GM10266 (cell line): ENCODE data around the gene SLC47A1.

Source experiments
- DNase-seq: peaks from one replicate; pipeline ENCODE4 v3.0.0; 2012; ENCODE audit errors: extremely low spot score
- TF ChIP-seq, protein P1 (sequence below): IDR thresholded peaks from 2 replicates; pipeline ENCODE4 v1.5.1; 2012; ENCODE audit warnings: mild to moderate bottlenecking, low read depth; ENCODE audit not compliant: control insufficient read depth, insufficient read depth; ENCODE audit errors: missing control alignments

The SLC47A1 gene

DNA sequence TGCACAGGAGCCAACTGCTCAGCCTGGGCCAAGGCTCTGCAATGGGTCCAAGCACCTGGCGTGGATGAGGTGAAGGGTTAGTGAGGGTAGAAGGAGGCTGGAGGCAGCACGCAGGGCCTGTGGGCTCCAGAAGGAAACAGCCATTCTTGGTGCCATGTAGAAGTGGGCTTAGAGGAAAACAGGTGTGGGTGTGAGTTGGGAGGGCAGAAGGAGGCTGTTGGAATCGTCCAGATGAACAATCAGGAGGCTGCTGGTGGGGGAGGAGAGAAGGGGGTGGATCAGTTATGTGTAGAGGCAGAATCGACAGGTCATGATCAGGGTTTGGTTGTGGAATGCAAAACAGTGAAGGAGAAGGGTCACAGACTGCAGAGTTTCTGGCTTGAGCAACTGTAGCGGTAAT lies 63.2 kb downstream of the SLC47A1 start:
- DNase-seq = no peak
- TF ChIP-seq, protein P1, sequence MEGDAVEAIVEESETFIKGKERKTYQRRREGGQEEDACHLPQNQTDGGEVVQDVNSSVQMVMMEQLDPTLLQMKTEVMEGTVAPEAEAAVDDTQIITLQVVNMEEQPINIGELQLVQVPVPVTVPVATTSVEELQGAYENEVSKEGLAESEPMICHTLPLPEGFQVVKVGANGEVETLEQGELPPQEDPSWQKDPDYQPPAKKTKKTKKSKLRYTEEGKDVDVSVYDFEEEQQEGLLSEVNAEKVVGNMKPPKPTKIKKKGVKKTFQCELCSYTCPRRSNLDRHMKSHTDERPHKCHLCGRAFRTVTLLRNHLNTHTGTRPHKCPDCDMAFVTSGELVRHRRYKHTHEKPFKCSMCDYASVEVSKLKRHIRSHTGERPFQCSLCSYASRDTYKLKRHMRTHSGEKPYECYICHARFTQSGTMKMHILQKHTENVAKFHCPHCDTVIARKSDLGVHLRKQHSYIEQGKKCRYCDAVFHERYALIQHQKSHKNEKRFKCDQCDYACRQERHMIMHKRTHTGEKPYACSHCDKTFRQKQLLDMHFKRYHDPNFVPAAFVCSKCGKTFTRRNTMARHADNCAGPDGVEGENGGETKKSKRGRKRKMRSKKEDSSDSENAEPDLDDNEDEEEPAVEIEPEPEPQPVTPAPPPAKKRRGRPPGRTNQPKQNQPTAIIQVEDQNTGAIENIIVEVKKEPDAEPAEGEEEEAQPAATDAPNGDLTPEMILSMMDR = no peak

GRCh38 chr17:19610311-19610710 lies 76.7 kb downstream of the SLC47A1 start:
- no peak for DNase-seq
- TF ChIP-seq, protein P1 = no peak

GRCh38 chr17:19610879-19611278 lies 77.2 kb downstream of the SLC47A1 start:
- TF ChIP-seq, protein P1 = no peak
- no peak for DNase-seq

GRCh38 chr17:19613979-19614378 lies 80.3 kb downstream of the SLC47A1 start:
- no peak for DNase-seq
- TF ChIP-seq, protein P1 = no peak

GRCh38 chr17:19614900-19615299 lies 81.2 kb downstream of the SLC47A1 start:
- no peak for DNase-seq
- TF ChIP-seq, protein P1 = no peak

GRCh38 chr17:19618015-19618414 lies 84.4 kb downstream of the SLC47A1 start:
- DNase-seq = no peak
- TF ChIP-seq, protein P1 = no peak

DNA sequence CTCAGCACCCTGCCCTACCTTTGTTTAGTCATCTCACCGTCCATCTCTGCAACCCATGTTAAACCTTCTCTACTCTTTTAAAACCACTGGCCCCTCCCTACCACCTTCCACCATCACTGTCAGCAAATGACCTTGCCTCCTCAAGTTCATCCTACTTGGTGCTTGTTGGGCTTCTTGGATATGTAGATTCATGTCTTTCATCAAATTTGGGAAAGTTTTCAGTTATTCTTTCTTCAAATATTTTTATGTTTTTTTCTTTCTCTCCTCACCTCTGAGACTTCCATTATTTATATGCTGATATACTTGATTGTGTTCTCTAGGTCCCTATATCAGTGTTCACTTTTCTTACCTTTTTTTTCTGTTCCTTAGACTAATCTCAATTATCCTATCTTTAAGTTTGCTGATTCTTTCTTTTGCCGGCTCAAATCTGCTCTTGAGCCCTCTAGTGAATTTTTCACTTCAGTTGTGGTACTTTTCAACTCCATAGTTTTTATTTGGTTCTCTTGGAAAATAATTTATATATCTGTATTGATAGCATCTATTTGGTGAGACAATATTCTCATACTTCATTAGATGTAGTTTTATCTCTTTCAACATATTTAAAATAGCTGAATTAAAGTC lies 86.2 kb downstream of the SLC47A1 start:
- TF ChIP-seq, protein P1 = no peak
- no peak for DNase-seq
